Mesenchymal stem cell (in vitro differentiated cells and primary cell): Measurements from ENCODE around the gene MKRN2OS. TPM values are rescaled to one million over a fixed set of nuclear protein-coding genes. Genes with fewer than 3 reads are reported as not detected.
A peak's percentile ranks its signal among the peaks of the same experiment; 100 is the strongest.

Experiments
- DNase-seq: peaks from one replicate; pipeline ENCODE4 v3.0.0-alpha.2; 2013
- H2AFZ ChIP-seq: one replicate; pipeline ENCODE4 v1.6.1; 2013; ENCODE audit warnings: low read depth, mild to moderate bottlenecking, control low read depth, inconsistent platforms, low read length, moderate library complexity
- H2AK5ac ChIP-seq: 2 replicates; pipeline ENCODE4 v1.6.1; 2013; ENCODE audit warnings: low read length, moderate library complexity, mild to moderate bottlenecking, inconsistent platforms; ENCODE audit not compliant: severe bottlenecking
- H2BK120ac ChIP-seq: one replicate; pipeline ENCODE4 v1.6.1; 2013; ENCODE audit warnings: low read depth, mild to moderate bottlenecking, inconsistent platforms, low read length, moderate library complexity
- H2BK12ac ChIP-seq, 2 experiments: one replicate each; pipeline ENCODE4 v1.6.1; 2013; ENCODE audit warnings: inconsistent platforms in 2 of 2, low read length in 2 of 2, mild to moderate bottlenecking in 2 of 2, moderate library complexity in 2 of 2, control low read depth in 1 of 2
- H2BK15ac ChIP-seq: one replicate; pipeline ENCODE4 v1.6.1; 2013; ENCODE audit warnings: mild to moderate bottlenecking, low read depth, inconsistent platforms; ENCODE audit not compliant: poor library complexity, severe bottlenecking
- H2BK5ac ChIP-seq: 2 replicates; pipeline ENCODE4 v1.6.1; 2013; ENCODE audit warnings: low read depth, mild to moderate bottlenecking, low read length, control low read depth, inconsistent platforms; ENCODE audit not compliant: poor library complexity, severe bottlenecking
- H3K14ac ChIP-seq, 2 experiments: one replicate each; pipeline ENCODE4 v1.6.1; 2013; ENCODE audit warnings: inconsistent platforms in 2 of 2, low read length in 2 of 2, control low read depth in 1 of 2, mild to moderate bottlenecking in 1 of 2, moderate library complexity in 1 of 2
- H3K18ac ChIP-seq, 2 experiments: one replicate each; pipeline ENCODE4 v1.6.1; 2013; ENCODE audit warnings: inconsistent platforms in 2 of 2, low read length in 2 of 2, control low read depth in 1 of 2, low read depth in 1 of 2, mild to moderate bottlenecking in 1 of 2
- H3K23ac ChIP-seq, 2 experiments: one replicate each; pipeline ENCODE4 v1.6.1; 2013; ENCODE audit warnings: inconsistent platforms in 2 of 2, low read length in 2 of 2, mild to moderate bottlenecking in 2 of 2, moderate library complexity in 2 of 2, control low read depth in 1 of 2
- H3K27ac ChIP-seq: 2 replicates; pipeline ENCODE4 v1.5.1; 2013; ENCODE audit warnings: mild to moderate bottlenecking, moderate library complexity, low read length, control low read depth, inconsistent platforms; ENCODE audit not compliant: poor library complexity, severe bottlenecking
- H3K27me3 ChIP-seq, 2 experiments: 2 replicates each; pipeline versions ENCODE4 v1.6.1 to v1.7.0; 2013; ENCODE audit warnings: low read length in 2 of 2, mild to moderate bottlenecking in 2 of 2, moderate library complexity in 2 of 2, control low read depth in 1 of 2, inconsistent platforms in 1 of 2; ENCODE audit not compliant: control insufficient read depth in 1 of 2, insufficient read depth in 1 of 2
- H3K36me3 ChIP-seq, 2 experiments: 2 replicates each; pipeline versions ENCODE4 v1.6.1 to v1.7.0; 2013; ENCODE audit warnings: low read length in 2 of 2, control low read depth in 1 of 2, inconsistent platforms in 1 of 2, low read depth in 1 of 2, mild to moderate bottlenecking in 1 of 2; ENCODE audit not compliant: insufficient read depth in 2 of 2, control insufficient read depth in 1 of 2
- H3K4ac ChIP-seq, 2 experiments: one replicate each; pipeline ENCODE4 v1.6.1; 2013; ENCODE audit warnings: inconsistent platforms in 2 of 2, low read length in 2 of 2, mild to moderate bottlenecking in 2 of 2, moderate library complexity in 2 of 2, control low read depth in 1 of 2, low read depth in 1 of 2
- H3K4me1 ChIP-seq: 2 replicates; pipeline ENCODE4 v1.6.1; 2013; ENCODE audit warnings: low read depth, low read length, control low read depth; ENCODE audit not compliant: control insufficient read depth, insufficient read depth
- H3K4me2 ChIP-seq: 2 replicates; pipeline ENCODE4 v1.6.1; 2013; ENCODE audit warnings: low read length, mild to moderate bottlenecking, inconsistent platforms; ENCODE audit not compliant: poor library complexity, severe bottlenecking
- H3K4me3 ChIP-seq, 2 experiments: 2 replicates each; pipeline versions ENCODE4 v1.5.1 to v1.7.0; 2013; ENCODE audit warnings: low read length in 2 of 2, mild to moderate bottlenecking in 2 of 2, control low read depth in 1 of 2, low read depth in 1 of 2; ENCODE audit not compliant: insufficient read depth in 1 of 2
- H3K79me1 ChIP-seq: replicated peaks from 2 replicates; pipeline ENCODE4 v1.6.1; 2013; ENCODE audit warnings: mild to moderate bottlenecking, control low read depth, low read length, inconsistent platforms; ENCODE audit not compliant: poor library complexity, severe bottlenecking
- H3K9ac ChIP-seq: 2 replicates; pipeline ENCODE4 v1.7.0; 2013; ENCODE audit warnings: mild to moderate bottlenecking, low read length, moderate library complexity
- H3K9me3 ChIP-seq: 2 replicates; pipeline ENCODE4 v1.7.0; 2013; ENCODE audit warnings: mild to moderate bottlenecking, low read length; ENCODE audit not compliant: control insufficient read depth
- H4K8ac ChIP-seq: one replicate; pipeline ENCODE4 v1.6.1; 2013; ENCODE audit warnings: inconsistent platforms, mild to moderate bottlenecking, low read length, moderate library complexity
- H4K91ac ChIP-seq: one replicate; pipeline ENCODE4 v1.6.1; 2013; ENCODE audit warnings: mild to moderate bottlenecking, low read length, inconsistent platforms
- WGBS: methylation state at CpG from one replicate; pipeline ENCODE4 v1.1.7; 2013; ENCODE audit warnings: mixed read lengths; 5-methylcytosine and 5-hydroxymethylcytosine counted together
- small RNA-seq: library from polyadenylated mRNA; stranded (forward); fragments of <200 nt; extraction: miRNeasy Mini kit (QIAGEN cat#:217004); gene quantifications from one replicate; pipeline ENCODE3, GENCODE V24; 2013; ENCODE audit warnings: low read depth

Gene MKRN2OS

GRCh38 chr3:12490547-12490946 lies 54.8 kb downstream of the MKRN2OS start:
- peaks cover 20% of the 10 kb centered on the region for H3K79me1 ChIP-seq
- 89% methylated on average over 3 of the region's 3 CpGs for WGBS
- no peak overlapping the region for H2AFZ ChIP-seq
- no peak overlapping the region for H3K4me3 ChIP-seq
- no peak overlapping the region for H2BK15ac ChIP-seq
- H3K9me3 ChIP-seq, result no peaks in the 10 kb centered on the region
- no peak overlapping the region for H3K27ac ChIP-seq
- no peak overlapping the region for H3K9ac ChIP-seq
- DNase-seq, result no peak
- no peak overlapping the region for H3K14ac ChIP-seq
- no peak overlapping the region for H2BK5ac ChIP-seq
- H3K23ac ChIP-seq, result no peak overlapping the region
- no peaks in the 10 kb centered on the region for H3K27me3 ChIP-seq
- H3K4me2 ChIP-seq, result no peak overlapping the region
- no peak overlapping the region for H4K91ac ChIP-seq
- H3K4me1 ChIP-seq, result peaks cover 5% of the 10 kb centered on the region
- no peak overlapping the region for H3K18ac ChIP-seq
- H2BK12ac ChIP-seq, result no peak overlapping the region
- peaks cover 4 to 64% of the 10 kb centered on the region in 2 experiments for H3K36me3 ChIP-seq
- peak overlapping the region; percentile 24 for H2AK5ac ChIP-seq
- H4K8ac ChIP-seq, result peak overlapping the region; percentile 47
- no peak overlapping the region for H3K4ac ChIP-seq
- H2BK120ac ChIP-seq, result no peak overlapping the region

GRCh38 chr3:12489832-12490231 lies 55.5 kb downstream of the MKRN2OS start:
- Histone ChIP-seq H2BK12ac (no peak overlapping the region), H3K14ac (no peak overlapping the region), H3K9ac (no peak overlapping the region), H4K91ac (no peak overlapping the region), H3K4me3 (no peak overlapping the region), H2BK5ac (no peak overlapping the region), H4K8ac (no peak overlapping the region), H3K18ac (no peak overlapping the region), H3K23ac (no peak overlapping the region), H2AFZ (no peak overlapping the region), H2BK120ac (no peak overlapping the region), H3K4ac (no peak overlapping the region), H3K79me1 (peaks cover 24% of the 10 kb centered on the region), H3K9me3 (no peaks in the 10 kb centered on the region), H2BK15ac (no peak overlapping the region), H3K27me3 (no peaks in the 10 kb centered on the region), H3K4me1 (peaks cover 5% of the 10 kb centered on the region), H3K36me3 (peaks cover 3 to 59% of the 10 kb centered on the region in 2 experiments), H2AK5ac (no peak overlapping the region), H3K27ac (peak overlapping the region; percentile 77), H3K4me2 (peak overlapping the region; percentile 25)
- no peak for DNase-seq
- 100% methylated on average over 4 of the region's 4 CpGs for WGBS

Small RNAs within 50 kb of the gene (small RNA-seq; reads per million reads assigned to genes)
- gene RF00017 (not detected), gene RNA5SP123 (not detected), gene RNU6-377P (not detected)
